ENCODE results near the gene RPTOR. TPM values are rescaled to one million over a fixed set of nuclear protein-coding genes. Genes with fewer than 3 reads are reported as not detected.

Gene RPTOR
- total RNA-seq, 3 donors from 2014 or later: 21.4 to 27.5 (median 23.6) TPM

GRCh38 chr17:80637048-80637781, 92.6 kb downstream of the RPTOR start:
- no peak overlapping the region for H3K4me3 ChIP-seq
- no peaks in the 10 kb centered on the region for H3K9me3 ChIP-seq
- no peak for DNase-seq (ENCODE audit: low spot score in 2 of 2)
- no peak overlapping the region for H3K27ac ChIP-seq
- H3K4me1 ChIP-seq: no peaks in the 10 kb centered on the region
- intact Hi-C loops (cut with DNase I; ENCODE audit: low total_unique reads): loop anchor here (10.0 kb wide), 1 partner anchor 1848 kb away; no protein-coding TSS in a partner anchor
- H3K36me3 ChIP-seq: no peaks in the 10 kb centered on the region
- H3K27me3 ChIP-seq: no peaks in the 10 kb centered on the region
- no peak for TF ChIP-seq CTCF (IDR thresholded peaks at IDR 0.05)
- TF ChIP-seq POLR2A (IDR thresholded peaks at IDR 0.05): no peak
- no peak for TF ChIP-seq POLR2AphosphoS5 (IDR thresholded peaks at IDR 0.05)

DNA sequence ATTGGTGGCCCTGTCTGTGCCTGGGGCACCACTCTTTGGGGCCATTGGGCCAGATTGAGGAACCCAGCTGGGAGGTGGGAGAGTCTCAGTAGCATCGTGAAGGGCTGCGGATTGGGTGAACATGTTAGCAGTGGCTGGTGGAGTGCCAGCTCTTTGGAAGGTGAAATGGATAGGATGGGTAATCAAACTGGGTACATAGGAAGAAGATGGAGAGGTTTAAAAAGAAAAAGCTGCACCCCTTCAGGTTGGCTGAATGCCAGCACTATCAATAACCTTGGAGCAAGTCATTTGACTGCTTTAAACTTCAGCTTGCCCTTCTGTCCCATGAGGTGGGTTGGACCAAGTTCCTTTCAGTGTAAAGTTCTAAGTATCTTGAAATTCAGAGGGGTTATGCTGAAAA, 95.0 kb downstream of the RPTOR start:
- no peak overlapping the region for H3K4me3 ChIP-seq
- no peak overlapping the region for H3K27ac ChIP-seq
- H3K27me3 ChIP-seq: no peaks in the 10 kb centered on the region
- no peaks in the 10 kb centered on the region for H3K36me3 ChIP-seq
- no peaks in the 10 kb centered on the region for H3K4me1 ChIP-seq
- intact Hi-C loops (cut with DNase I; ENCODE audit: low total_unique reads): loop anchor here (10.0 kb wide), 1 partner anchor 1845 kb away; no protein-coding TSS in a partner anchor
- DNase-seq (ENCODE audit: low spot score in 2 of 2): no peak
- no peak for TF ChIP-seq CTCF (IDR thresholded peaks at IDR 0.05)
- no peak for TF ChIP-seq POLR2A (IDR thresholded peaks at IDR 0.05)
- TF ChIP-seq POLR2AphosphoS5 (IDR thresholded peaks at IDR 0.05): no peak
- H3K9me3 ChIP-seq: no peaks in the 10 kb centered on the region

DNA sequence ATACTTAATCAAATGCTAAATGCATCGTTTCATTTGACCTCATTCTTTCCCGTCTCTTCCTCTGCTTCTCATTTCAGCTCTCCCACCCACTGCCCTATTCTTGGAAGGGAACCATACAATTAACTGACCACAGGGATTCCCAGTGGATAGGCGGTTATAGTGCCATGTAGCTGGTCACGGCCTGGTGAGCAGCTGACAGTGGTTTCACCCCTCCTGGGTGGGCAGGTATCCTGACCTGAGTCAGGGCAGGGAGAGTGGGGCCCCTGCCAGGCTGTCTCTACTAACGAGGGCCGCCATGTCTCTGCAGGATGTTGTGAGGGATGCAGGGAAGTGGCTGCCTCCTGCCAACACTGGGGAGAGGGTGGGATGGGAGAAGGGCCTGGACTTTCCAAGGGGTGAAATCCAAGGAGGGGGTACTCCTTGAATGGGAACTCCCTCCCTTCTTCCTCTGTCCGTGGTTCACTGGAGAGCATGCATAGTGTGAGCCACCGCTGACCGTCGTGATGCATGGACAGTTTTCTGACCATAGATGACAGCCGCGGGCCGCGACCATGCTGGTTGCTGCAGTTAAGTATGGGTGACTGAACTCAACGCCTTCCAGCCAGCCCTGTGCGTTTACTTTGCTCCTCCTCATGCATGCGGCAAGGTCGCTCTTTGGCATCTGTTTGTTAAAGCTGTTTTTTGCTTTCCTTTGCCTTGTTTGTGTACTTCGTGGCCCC, 95.9 kb downstream of the RPTOR start:
- no peak for DNase-seq (ENCODE audit: low spot score in 2 of 2)
- H3K9me3 ChIP-seq: no peaks in the 10 kb centered on the region
- H3K27me3 ChIP-seq: no peaks in the 10 kb centered on the region
- intact Hi-C loops (cut with DNase I; ENCODE audit: low total_unique reads): no loop called here
- no peaks in the 10 kb centered on the region for H3K36me3 ChIP-seq
- H3K4me1 ChIP-seq: no peaks in the 10 kb centered on the region
- H3K4me3 ChIP-seq: no peak overlapping the region
- no peak overlapping the region for H3K27ac ChIP-seq
- no peak for TF ChIP-seq CTCF (IDR thresholded peaks at IDR 0.05)
- no peak for TF ChIP-seq POLR2A (IDR thresholded peaks at IDR 0.05)
- no peak for TF ChIP-seq POLR2AphosphoS5 (IDR thresholded peaks at IDR 0.05)

GRCh38 chr17:80643326-80644099, 98.9 kb downstream of the RPTOR start:
- Histone ChIP-seq H3K4me1 (no peaks in the 10 kb centered on the region), H3K27me3 (no peaks in the 10 kb centered on the region), H3K36me3 (no peaks in the 10 kb centered on the region), H3K9me3 (no peaks in the 10 kb centered on the region), H3K27ac (no peak overlapping the region), H3K4me3 (no peak overlapping the region)
- TF ChIP-seq POLR2A (IDR thresholded peaks at IDR 0.05): no peak
- no peak for TF ChIP-seq POLR2AphosphoS5 (IDR thresholded peaks at IDR 0.05)
- TF ChIP-seq CTCF (IDR thresholded peaks at IDR 0.05): no peak
- no peak for DNase-seq (ENCODE audit: low spot score in 2 of 2)
- intact Hi-C loops (cut with DNase I; ENCODE audit: low total_unique reads): no loop called here
